H1 (cell line): ENCODE measurements around the gene PDZRN3. TPM values are rescaled to one million over a fixed set of nuclear protein-coding genes. Genes with fewer than 3 reads are reported as not detected.

ENCODE experiments used
- CTCF ChIA-PET: fragments of 300-600 bp; sonication (Branson Sonifier 250); formaldehyde crosslinking; loops from one replicate; lab custom pipeline; 2021; ENCODE audit not compliant: partially characterized antibody; lab: Charles Lee
- POLR2A ChIA-PET: fragments of 300-600 bp; sonication (Branson Sonifier 250); formaldehyde crosslinking; loops from one replicate; lab custom pipeline; 2021; ENCODE audit warnings: inconsistent platforms; ENCODE audit not compliant: partially characterized antibody; lab: Charles Lee
- DNase-seq, 2 experiments: peaks; one replicate each; pipeline versions ENCODE4 v3.0.0 to v3.0.0-alpha.2; 2010 to 2022; ENCODE audit warnings: low spot score in 2 of 2, low read depth in 1 of 2, mixed read lengths in 1 of 2
- FAIRE-seq: peaks from 2 replicates; lab custom pipeline; 2011; peaks lifted over from hg19 to GRCh38; lab: Jason Lieb, UNC
- H2AFZ ChIP-seq: 2 replicates; pipeline ENCODE4 v1.8.1; 2012; ENCODE audit warnings: low read length, inconsistent platforms
- H2AK5ac ChIP-seq: 2 replicates; pipeline ENCODE4 v1.6.1; 2013; ENCODE audit warnings: low read depth, low read length
- H2BK120ac ChIP-seq: replicated peaks from 2 replicates; pipeline ENCODE3; 2013; ENCODE audit warnings: low read depth, low read length, inconsistent platforms
- H2BK12ac ChIP-seq: 2 replicates; pipeline ENCODE4 v1.6.1; 2013; ENCODE audit warnings: low read depth, low read length
- H2BK15ac ChIP-seq: 2 replicates; pipeline ENCODE4 v1.6.1; 2013; ENCODE audit warnings: low read length
- H2BK20ac ChIP-seq: 2 replicates; pipeline ENCODE4 v1.6.1; 2013; ENCODE audit warnings: low read length
- H2BK5ac ChIP-seq: 2 replicates; pipeline ENCODE4 v1.6.1; 2013; ENCODE audit warnings: low read depth, low read length
- H3K14ac ChIP-seq: 2 replicates; pipeline ENCODE4 v1.6.1; 2013; ENCODE audit warnings: inconsistent platforms; ENCODE audit not compliant: insufficient read length
- H3K18ac ChIP-seq: 2 replicates; pipeline ENCODE4 v1.6.1; 2013; ENCODE audit warnings: low read length; ENCODE audit errors: extremely low read depth
- H3K23ac ChIP-seq: 2 replicates; pipeline ENCODE4 v1.6.1; 2013; ENCODE audit warnings: inconsistent platforms; ENCODE audit not compliant: insufficient read length
- H3K23me2 ChIP-seq: 2 replicates; pipeline ENCODE4 v1.6.1; 2013; ENCODE audit warnings: low read depth, low read length
- H3K27ac ChIP-seq: 2 replicates; pipeline ENCODE4 v1.6.1; 2011; ENCODE audit warnings: low read depth, low read length, inconsistent platforms
- H3K27me3 ChIP-seq, 4 experiments: replicated peaks in 1 of 4; 1 replicate in 1 of 4; 2 replicates in 3 of 4; pipeline versions ENCODE4 v1.6.1 to v1.8.1; 2011 to 2013; ENCODE audit warnings: low read length in 3 of 4, mild to moderate bottlenecking in 3 of 4, inconsistent platforms in 2 of 4, mixed read lengths in 2 of 4, moderate library complexity in 1 of 4; ENCODE audit not compliant: control insufficient read depth in 3 of 4, insufficient read depth in 3 of 4; ENCODE audit errors: extremely low read depth in 1 of 4
- H3K36me3 ChIP-seq, 4 experiments: 2 replicates each; pipeline versions ENCODE4 v1.6.1 to v1.8.1; 2011 to 2013; ENCODE audit warnings: mild to moderate bottlenecking in 4 of 4, low read length in 3 of 4, moderate library complexity in 2 of 4, control low read depth in 1 of 4, inconsistent platforms in 1 of 4; ENCODE audit not compliant: insufficient read depth in 4 of 4, control insufficient read depth in 2 of 4
- H3K4ac ChIP-seq: replicated peaks from 2 replicates; pipeline ENCODE3; 2013; ENCODE audit warnings: low read length, low read depth, mixed read lengths, inconsistent platforms; ENCODE audit not compliant: insufficient read length
- H3K4me1 ChIP-seq, 4 experiments: replicated peaks in 1 of 4; 1 replicate in 1 of 4; 2 replicates in 3 of 4; pipeline versions ENCODE4 v1.6.1 to v1.8.1; 2011 to 2013; ENCODE audit warnings: low read length in 3 of 4, inconsistent platforms in 2 of 4, mixed read lengths in 1 of 4; ENCODE audit not compliant: insufficient read depth in 4 of 4, control insufficient read depth in 3 of 4
- H3K4me2 ChIP-seq, 2 experiments: 2 replicates each; pipeline versions ENCODE4 v1.6.1 to v1.8.1; 2011 to 2013; ENCODE audit warnings: low read depth in 2 of 2, low read length in 2 of 2, control low read depth in 1 of 2, inconsistent platforms in 1 of 2, mild to moderate bottlenecking in 1 of 2; ENCODE audit not compliant: insufficient read depth in 1 of 2
- H3K4me3 ChIP-seq, 4 experiments: fragments of 200-600, 300-600 bp in 1 of 4; sonication (generic), shearing (Covaris generic), sonication (Bioruptor Twin) in 1 of 4; 2 replicates each; pipeline versions ENCODE4 v1.5.1 to v1.8.1; 2011 to 2016; ENCODE audit warnings: low read length in 4 of 4, low read depth in 3 of 4, control low read depth in 2 of 4, inconsistent platforms in 2 of 4, mild to moderate bottlenecking in 2 of 4, mixed read lengths in 1 of 4, moderate library complexity in 1 of 4; ENCODE audit not compliant: insufficient read depth in 2 of 4; ENCODE audit errors: extremely low read depth in 1 of 4
- H3K56ac ChIP-seq: replicated peaks from 2 replicates; pipeline ENCODE3; 2013; ENCODE audit warnings: low read depth, mild to moderate bottlenecking, mixed read lengths, low read length, inconsistent platforms; ENCODE audit not compliant: insufficient read length
- H3K79me1 ChIP-seq: 2 replicates; pipeline ENCODE4 v1.6.1; 2013; ENCODE audit warnings: low read depth, low read length, control low read depth
- H3K79me2 ChIP-seq, 2 experiments: 2 replicates each; pipeline versions ENCODE4 v1.6.1 to v1.8.1; 2012 to 2013; ENCODE audit warnings: low read length in 2 of 2, mild to moderate bottlenecking in 2 of 2, inconsistent platforms in 1 of 2; ENCODE audit not compliant: insufficient read depth in 2 of 2, control insufficient read depth in 1 of 2
- H3K9ac ChIP-seq, 4 experiments: replicated peaks in 1 of 4; 1 replicate in 1 of 4; 2 replicates in 3 of 4; pipeline versions ENCODE4 v1.6.1 to v1.8.1; 2011 to 2013; ENCODE audit warnings: low read depth in 3 of 4, low read length in 3 of 4, control low read depth in 2 of 4, mild to moderate bottlenecking in 2 of 4, moderate library complexity in 2 of 4, inconsistent platforms in 1 of 4; ENCODE audit errors: extremely low read depth in 1 of 4
- H3K9me3 ChIP-seq, 2 experiments: 2 replicates each; pipeline versions ENCODE4 v1.6.1 to v1.8.1; 2012 to 2013; ENCODE audit warnings: mild to moderate bottlenecking in 2 of 2, moderate library complexity in 2 of 2, control low read depth in 1 of 2, inconsistent platforms in 1 of 2, low read depth in 1 of 2, low read length in 1 of 2, mixed read lengths in 1 of 2; ENCODE audit not compliant: insufficient read depth in 2 of 2
- H4K20me1 ChIP-seq, 2 experiments: replicated peaks in 1 of 2; 2 replicates each; pipeline versions ENCODE3 to v1.8.1; 2011 to 2013; ENCODE audit warnings: inconsistent platforms in 2 of 2, low read length in 2 of 2, mild to moderate bottlenecking in 1 of 2; ENCODE audit not compliant: insufficient read depth in 2 of 2, control insufficient read depth in 1 of 2
- H4K5ac ChIP-seq: 2 replicates; pipeline ENCODE4 v1.6.1; 2013; ENCODE audit warnings: low read length, low read depth, mixed read lengths, inconsistent platforms; ENCODE audit not compliant: insufficient read length
- H4K8ac ChIP-seq: 2 replicates; pipeline ENCODE4 v1.8.0; 2013; ENCODE audit warnings: mild to moderate bottlenecking, moderate library complexity, low read length, inconsistent platforms; ENCODE audit not compliant: insufficient read depth; ENCODE audit errors: extremely low read depth
- H4K91ac ChIP-seq: replicated peaks from 2 replicates; pipeline ENCODE3; 2013; ENCODE audit warnings: low read length, mixed read lengths, inconsistent platforms; ENCODE audit not compliant: insufficient read length
- BACH1 ChIP-seq: IDR thresholded peaks from 2 replicates; pipeline ENCODE4 v1.6.1; 2012; ENCODE audit warnings: low read length, improper control_type of control experiment
- CHD2 ChIP-seq: IDR thresholded peaks from 2 replicates; pipeline ENCODE4 v1.6.1; 2012; ENCODE audit warnings: low read length, improper control_type of control experiment
- CTBP2 ChIP-seq: IDR thresholded peaks from 2 replicates; pipeline ENCODE4 v1.7.0; 2011; ENCODE audit warnings: borderline replicate concordance, mild to moderate bottlenecking, moderate library complexity, mixed read lengths, low read length; ENCODE audit not compliant: insufficient read depth, insufficient read length
- CTCF ChIP-seq, 3 experiments: IDR thresholded peaks; 1 replicate in 2 of 3; 2 replicates in 1 of 3; pipeline versions ENCODE4 v1.5.1 to v1.6.1; 2011; ENCODE audit warnings: low read length in 3 of 3, mild to moderate bottlenecking in 3 of 3, inconsistent platforms in 2 of 3, low read depth in 1 of 3, moderate library complexity in 1 of 3; ENCODE audit not compliant: insufficient read depth in 1 of 3; ENCODE audit errors: control extremely low read depth in 1 of 3
- EZH2 ChIP-seq: fragments of 200-600 bp; sonication (generic); IDR thresholded peaks from 2 replicates; pipeline ENCODE4 v1.7.1; 2012; ENCODE audit warnings: low read depth, mild to moderate bottlenecking, moderate library complexity, low read length, inconsistent platforms; ENCODE audit not compliant: severe bottlenecking
- KDM5A ChIP-seq: fragments of 200-600 bp; IDR thresholded peaks from 2 replicates; pipeline ENCODE4 v1.7.1; 2012; ENCODE audit warnings: mild to moderate bottlenecking, low read length, inconsistent platforms, mixed read lengths
- NANOG ChIP-seq: IDR thresholded peaks from 2 replicates; pipeline ENCODE4 v1.6.1; 2011; ENCODE audit warnings: low read length, low read depth, mild to moderate bottlenecking, inconsistent platforms; ENCODE audit not compliant: insufficient read depth, poor library complexity, severe bottlenecking
- RNF2 ChIP-seq: fragments of 200-900, 300-1000 bp; sonication (generic); IDR thresholded peaks from 2 replicates; pipeline ENCODE4 v1.7.1; 2016; ENCODE audit warnings: borderline replicate concordance, low read depth, mild to moderate bottlenecking, antibody characterized with exemption, low read length; ENCODE audit not compliant: poor library complexity, severe bottlenecking; ENCODE audit errors: missing control alignments
- WGBS, 2 experiments: shearing (Covaris generic) in 1 of 2; methylation state at CpG; one replicate each; pipeline versions ENCODE4 v1.1.6 to v1.1.7; 2013 to 2015; ENCODE audit warnings: low lambda C conversion rate in 2 of 2, mixed read lengths in 2 of 2, inconsistent platforms in 1 of 2, low coverage in 1 of 2, missing lambda C conversion rate in 1 of 2; ENCODE audit not compliant: insufficient replicate concordance in 2 of 2, insufficient coverage in 1 of 2, insufficient read length in 1 of 2; ENCODE audit errors: extremely low coverage in 1 of 2, missing lambda C conversion rate in 1 of 2; 5-methylcytosine and 5-hydroxymethylcytosine counted together
- polyA plus RNA-seq, 7 experiments: library from polyadenylated mRNA; depleted of rRNA in 3 of 7; stranded (reverse) in 5 of 7; unstranded in 2 of 7; fragments of >200 nt in 5 of 7; fragments of 200-250 nt in 2 of 7; gene quantifications; 1 replicate in 5 of 7; 2 replicates in 1 of 7; 4 replicates in 1 of 7; pipeline versions ENCODE4 v1.2.1 to v1.2.3, GENCODE V29; 2011 to 2013; ENCODE audit warnings: missing spikeins in 2 of 7, mixed read lengths in 2 of 7
- total RNA-seq: library from RNA; stranded (reverse); fragmentation: NEBNext Ultra II Directional; extraction: Animal tissue kit (Norgen Biotek cat#: 25700); gene quantifications from 2 replicates; pipeline ENCODE4 v1.2.1, GENCODE V29; 2021
- TF ChIP-seq, protein P1 (sequence below): IDR thresholded peaks from 2 replicates; pipeline ENCODE4 v1.6.1; 2011; ENCODE audit warnings: low read length, improper control_type of control experiment

Gene PDZRN3
- total and polyA plus RNA-seq, 2 of the 8 experiments (the other 6 are each of a cell fraction or from before 2014, with no cell fraction given) = 4.2 to 20.5 TPM

DNA sequence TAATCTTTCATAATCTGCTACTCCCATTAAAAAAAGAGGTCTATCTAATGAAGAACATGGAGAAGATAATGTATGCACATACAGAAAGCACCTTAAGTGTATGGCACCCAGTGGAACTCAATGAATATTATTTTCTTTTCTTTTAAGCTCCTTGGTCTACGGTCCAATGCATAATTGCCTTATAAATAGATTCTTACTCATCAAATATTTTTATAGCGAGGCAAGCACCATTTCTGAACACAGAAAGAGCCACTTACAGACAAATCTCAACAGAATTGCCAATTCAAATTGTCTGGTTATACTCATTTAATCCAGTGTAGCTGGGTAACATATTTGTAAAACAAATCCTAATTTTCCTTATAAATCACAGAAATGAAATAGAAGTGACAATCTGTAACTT is 6.3 kb downstream of the PDZRN3 start:
- peaks cover 5 to 8% of the 10 kb centered on the region in 2 experiments for H4K20me1 ChIP-seq
- H2BK12ac ChIP-seq = no peak overlapping the region
- no peak overlapping the region for H3K18ac ChIP-seq
- no peak overlapping the region for H2BK15ac ChIP-seq
- no peak overlapping the region for H3K9ac ChIP-seq
- no peak overlapping the region for H3K14ac ChIP-seq
- no peak overlapping the region for H4K5ac ChIP-seq
- H3K9me3 ChIP-seq = no peaks in the 10 kb centered on the region
- POLR2A ChIA-PET = no interaction called here
- no peak for FAIRE-seq
- peaks cover under 1% of the 10 kb centered on the region; the same call in 1 of the 2 replicates for H3K23me2 ChIP-seq
- no peak overlapping the region for H3K56ac ChIP-seq
- no peak overlapping the region for H2AFZ ChIP-seq
- H3K27me3 ChIP-seq = peaks cover 0 to 9% (median 5%) of the 10 kb centered on the region in 4 experiments; a peak in 5 of 7 replicates
- no peak overlapping the region for H4K91ac ChIP-seq
- no peak overlapping the region for H3K27ac ChIP-seq
- H2BK20ac ChIP-seq = no peak overlapping the region
- no peak for DNase-seq
- no peak overlapping the region for H2AK5ac ChIP-seq
- H2BK5ac ChIP-seq = no peak overlapping the region
- CTCF ChIA-PET = interaction anchor here (0.6 to 1.1 kb wide), 2 partner anchors 110 to 229 kb away, joined by 3 to 5 read pairs; no protein-coding TSS in a partner anchor
- H3K36me3 ChIP-seq = peaks cover 0 to 2% (median 0%) of the 10 kb centered on the region in 4 experiments; a peak in 2 of 8 replicates
- H3K23ac ChIP-seq = no peak overlapping the region
- H3K4me2 ChIP-seq = no peak overlapping the region
- H3K79me1 ChIP-seq = no peaks in the 10 kb centered on the region; the same call in 1 of the 2 replicates
- H3K4me1 ChIP-seq = peaks cover 4 to 18% (median 6%) of the 10 kb centered on the region in 4 experiments; a peak in 6 of 7 replicates
- H3K4ac ChIP-seq = no peak overlapping the region
- no peak overlapping the region for H2BK120ac ChIP-seq
- WGBS, 2 experiments = 82% methylated on average over 2 of the region's 2 CpGs; no CpG with 5 or more reads in 1 of the 2 experiments
- H4K8ac ChIP-seq = no peak overlapping the region
- no peak overlapping the region for H3K4me3 ChIP-seq
- H3K79me2 ChIP-seq = peaks cover 0 to 72% of the 10 kb centered on the region in 2 experiments; a peak in 2 of 4 replicates
- TF ChIP-seq RNF2 (no peak), NANOG (no peak), KDM5A (no peak), CTBP2 (no peak), CTCF (IDR thresholded peaks at IDR 0.05; ENCODE audit: control extremely low read depth in 1 of 3, insufficient read depth in 1 of 3, low read depth in 1 of 3, low read length in 3 of 3) (no peak), EZH2 (no peak), CHD2 (no peak), BACH1 (no peak)
- TF ChIP-seq, protein P1, sequence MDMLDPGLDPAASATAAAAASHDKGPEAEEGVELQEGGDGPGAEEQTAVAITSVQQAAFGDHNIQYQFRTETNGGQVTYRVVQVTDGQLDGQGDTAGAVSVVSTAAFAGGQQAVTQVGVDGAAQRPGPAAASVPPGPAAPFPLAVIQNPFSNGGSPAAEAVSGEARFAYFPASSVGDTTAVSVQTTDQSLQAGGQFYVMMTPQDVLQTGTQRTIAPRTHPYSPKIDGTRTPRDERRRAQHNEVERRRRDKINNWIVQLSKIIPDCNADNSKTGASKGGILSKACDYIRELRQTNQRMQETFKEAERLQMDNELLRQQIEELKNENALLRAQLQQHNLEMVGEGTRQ = no peak
